Kidney epithelial cell (primary cell): ENCODE data around the gene LINC00237. TPM values are rescaled to one million over a fixed set of nuclear protein-coding genes. Genes with fewer than 3 reads are reported as not detected.

Source experiments
- DNase-seq: peaks from one replicate; pipeline ENCODE4 v3.0.0-alpha.2; 2010; ENCODE audit warnings: low read depth
- H3K27me3 ChIP-seq: 2 replicates; pipeline ENCODE4 v1.6.0; 2011; ENCODE audit warnings: low read length; ENCODE audit not compliant: control insufficient read depth, insufficient read depth
- H3K36me3 ChIP-seq: 2 replicates; pipeline ENCODE4 v1.5.1; 2011; ENCODE audit warnings: low read length; ENCODE audit not compliant: control insufficient read depth, insufficient read depth
- H3K4me3 ChIP-seq: 2 replicates; pipeline ENCODE4 v1.5.1; 2011; ENCODE audit warnings: low read depth, mild to moderate bottlenecking, control low read depth, low read length
- CTCF ChIP-seq: IDR thresholded peaks from 2 replicates; pipeline ENCODE4 v1.5.1; 2011; ENCODE audit warnings: mild to moderate bottlenecking, moderate library complexity, low read length, control low read depth, inconsistent platforms; ENCODE audit not compliant: insufficient read depth, poor library complexity, severe bottlenecking
- total RNA-seq: library from RNA; depleted of rRNA; stranded (reverse); fragments of >200 nt; gene quantifications from 2 replicates; pipeline ENCODE4 v1.2.3, GENCODE V29; 2015

LINC00237 gene
- total RNA-seq, 1 donor from 2014 or later = not detected

- H3K4me3 ChIP-seq = no peak overlapping the region
Measured at GRCh38 chr20:21124190-21124589, 18.0 kb upstream of the LINC00237 start.

DNA sequence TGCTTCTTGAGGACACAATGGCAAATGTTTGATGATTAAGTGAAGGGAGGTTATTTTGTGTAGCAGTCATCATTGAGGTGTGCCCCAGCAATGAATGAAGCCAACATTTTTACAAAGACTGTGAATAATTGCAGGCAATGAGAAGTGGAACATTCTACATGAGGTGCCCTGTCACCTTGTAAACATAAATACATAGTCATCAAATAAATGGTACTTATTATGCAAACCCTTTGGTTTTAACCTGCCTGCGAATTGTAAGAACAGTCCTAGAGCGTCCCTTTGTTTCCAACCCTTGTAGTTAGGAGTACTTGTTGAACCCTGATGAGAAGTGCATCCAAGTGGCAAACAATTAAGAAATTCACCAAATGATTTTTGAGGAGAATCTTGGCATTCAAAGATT lies 12.6 kb upstream of the LINC00237 start:
- Histone ChIP-seq H3K36me3 (no peaks in the 10 kb centered on the region), H3K27me3 (no peaks in the 10 kb centered on the region), H3K4me3 (no peak overlapping the region)
- no peak for TF ChIP-seq CTCF
- no peak for DNase-seq

More at GRCh38 chr20:21124190-21124589, 18.0 kb upstream of the LINC00237 start:
- DNase-seq = no peak
- TF ChIP-seq CTCF = no peak
- Histone ChIP-seq H3K27me3 (no peaks in the 10 kb centered on the region), H3K36me3 (no peaks in the 10 kb centered on the region)

DNA sequence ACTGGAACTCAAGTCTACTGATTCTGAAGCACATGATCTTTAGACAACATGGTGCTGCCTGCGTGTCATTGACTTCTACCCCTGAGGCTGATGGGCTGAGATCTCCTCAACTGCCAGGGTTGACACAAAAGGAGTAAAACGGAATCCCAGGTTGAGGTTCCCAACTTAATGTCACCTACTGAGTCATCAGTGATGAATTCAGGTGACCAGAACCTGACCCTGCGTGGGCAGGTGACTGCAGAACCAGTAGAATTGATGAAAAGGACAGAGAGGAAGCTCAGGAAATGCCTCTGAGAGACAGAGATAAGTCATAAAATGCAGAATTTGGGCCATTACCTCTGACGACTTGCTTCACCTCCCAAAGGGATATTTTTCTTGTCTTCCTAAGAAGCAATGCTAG lies 12.0 kb upstream of the LINC00237 start:
- no peak for DNase-seq
- no peak for TF ChIP-seq CTCF
- Histone ChIP-seq H3K4me3 (no peak overlapping the region), H3K36me3 (no peaks in the 10 kb centered on the region), H3K27me3 (no peaks in the 10 kb centered on the region)

GRCh38 chr20:21117521-21117920 lies 11.4 kb upstream of the LINC00237 start:
- Histone ChIP-seq H3K36me3 (no peaks in the 10 kb centered on the region), H3K4me3 (no peak overlapping the region), H3K27me3 (no peaks in the 10 kb centered on the region)
- TF ChIP-seq CTCF = no peak
- DNase-seq = no peak

DNA sequence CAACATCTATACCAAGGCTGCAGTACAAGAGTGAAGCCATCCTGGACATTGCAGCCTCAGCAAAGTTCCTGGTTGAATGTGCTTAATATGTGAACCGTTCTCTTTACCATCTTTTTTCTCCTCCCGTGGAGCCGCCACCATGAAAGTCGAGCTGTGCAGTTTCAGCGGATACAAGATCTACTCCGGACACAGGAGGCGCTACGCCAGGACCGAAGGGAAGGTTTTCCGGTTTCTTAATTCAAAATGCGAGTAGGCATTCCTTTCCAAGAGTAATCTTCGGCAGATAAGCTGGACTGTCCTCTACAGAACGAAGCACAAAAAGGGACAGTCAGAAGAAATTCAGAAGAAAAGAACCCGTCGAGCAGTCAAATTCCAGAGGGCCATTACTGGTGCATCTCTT lies 8.4 kb upstream of the LINC00237 start:
- Histone ChIP-seq H3K4me3 (no peak overlapping the region), H3K27me3 (peaks cover 4% of the 10 kb centered on the region), H3K36me3 (no peaks in the 10 kb centered on the region)
- no peak for TF ChIP-seq CTCF
- DNase-seq = no peak

DNA sequence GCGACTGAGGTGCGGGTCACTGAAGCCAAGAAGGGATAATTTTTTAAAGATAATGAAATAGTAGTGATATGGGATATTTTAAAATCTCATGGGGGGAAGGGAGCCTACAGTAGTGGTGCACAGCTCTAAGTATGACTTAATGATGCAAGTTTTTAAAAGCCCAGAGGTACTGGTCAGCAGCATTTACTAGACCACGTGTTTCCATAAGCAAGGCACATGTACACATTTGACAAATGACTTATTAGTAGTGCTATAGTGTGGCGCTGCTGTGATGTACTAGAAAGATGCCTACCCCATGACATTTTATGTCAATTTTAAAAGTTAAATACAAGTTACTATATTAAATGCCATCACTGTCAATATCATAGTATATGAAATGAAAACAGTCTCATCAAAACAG lies 7.5 kb upstream of the LINC00237 start:
- no peak for DNase-seq
- no peak for TF ChIP-seq CTCF
- peaks cover 4% of the 10 kb centered on the region for H3K27me3 ChIP-seq
- no peaks in the 10 kb centered on the region for H3K36me3 ChIP-seq
- H3K4me3 ChIP-seq = no peak overlapping the region
